ENCODE results near the gene RAPGEF5. TPM values are rescaled to one million over a fixed set of nuclear protein-coding genes. Genes with fewer than 3 reads are reported as not detected.

Gene RAPGEF5
- total and polyA plus RNA-seq, 2 experiments from 2014 or later: 0.21 TPM; not detected in 1

DNA sequence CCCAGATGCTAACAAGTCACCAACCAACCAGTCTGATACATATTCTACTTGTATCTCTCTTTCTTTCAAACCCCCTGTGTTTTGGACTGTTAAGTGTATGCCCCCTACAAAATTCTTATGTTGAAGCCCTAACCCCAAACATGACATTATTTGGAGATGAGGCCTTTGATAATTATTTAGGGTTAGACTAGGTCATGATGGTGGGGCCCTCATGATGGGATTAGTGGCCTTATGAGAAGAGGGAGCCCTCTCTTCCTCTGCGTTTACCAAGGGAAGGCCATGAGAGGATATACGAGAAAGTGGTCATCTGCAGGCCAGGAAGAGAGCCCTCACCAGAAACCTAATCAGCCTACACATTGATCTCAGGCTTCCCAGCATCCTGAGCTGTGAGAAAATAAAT is 2.5 kb downstream of the RAPGEF5 start:
- Histone ChIP-seq H3K4me3 (no peak overlapping the region), H3K27ac (no peak overlapping the region), H3K9me3 (ENCODE audit: low read depth) (no peaks in the 10 kb centered on the region), H3K27me3 (peaks cover 49% of the 10 kb centered on the region), H3K4me1 (ENCODE audit: low read depth) (no peaks in the 10 kb centered on the region), H3K36me3 (no peaks in the 10 kb centered on the region)
- no peak for DNase-seq (ENCODE audit: low read depth in 1 of 2, low spot score in 1 of 2)
- TF ChIP-seq, protein P1, sequence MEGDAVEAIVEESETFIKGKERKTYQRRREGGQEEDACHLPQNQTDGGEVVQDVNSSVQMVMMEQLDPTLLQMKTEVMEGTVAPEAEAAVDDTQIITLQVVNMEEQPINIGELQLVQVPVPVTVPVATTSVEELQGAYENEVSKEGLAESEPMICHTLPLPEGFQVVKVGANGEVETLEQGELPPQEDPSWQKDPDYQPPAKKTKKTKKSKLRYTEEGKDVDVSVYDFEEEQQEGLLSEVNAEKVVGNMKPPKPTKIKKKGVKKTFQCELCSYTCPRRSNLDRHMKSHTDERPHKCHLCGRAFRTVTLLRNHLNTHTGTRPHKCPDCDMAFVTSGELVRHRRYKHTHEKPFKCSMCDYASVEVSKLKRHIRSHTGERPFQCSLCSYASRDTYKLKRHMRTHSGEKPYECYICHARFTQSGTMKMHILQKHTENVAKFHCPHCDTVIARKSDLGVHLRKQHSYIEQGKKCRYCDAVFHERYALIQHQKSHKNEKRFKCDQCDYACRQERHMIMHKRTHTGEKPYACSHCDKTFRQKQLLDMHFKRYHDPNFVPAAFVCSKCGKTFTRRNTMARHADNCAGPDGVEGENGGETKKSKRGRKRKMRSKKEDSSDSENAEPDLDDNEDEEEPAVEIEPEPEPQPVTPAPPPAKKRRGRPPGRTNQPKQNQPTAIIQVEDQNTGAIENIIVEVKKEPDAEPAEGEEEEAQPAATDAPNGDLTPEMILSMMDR (IDR thresholded peaks at IDR 0.05; ENCODE audit: low read depth, low read length): no peak

DNA sequence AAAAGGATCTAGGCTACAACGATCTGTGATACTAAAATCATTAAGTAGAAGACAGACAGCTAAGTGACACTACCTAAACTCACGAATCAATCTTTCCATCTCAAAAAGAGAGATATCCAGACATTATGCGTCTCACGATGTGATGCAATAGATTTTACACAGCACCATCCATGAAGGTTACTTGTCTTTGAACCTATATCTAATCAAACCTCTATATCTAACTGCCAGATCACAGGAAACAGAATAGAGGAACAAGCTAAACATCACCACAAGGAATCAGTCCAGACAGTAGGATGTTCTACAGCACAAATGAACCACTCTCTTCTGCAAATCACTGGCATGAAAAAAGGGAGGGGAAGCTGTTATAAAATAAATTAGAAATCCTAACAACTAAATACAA is 4.1 kb downstream of the RAPGEF5 start:
- H3K36me3 ChIP-seq: no peaks in the 10 kb centered on the region
- no peaks in the 10 kb centered on the region for H3K4me1 ChIP-seq (ENCODE audit: low read depth)

DNA sequence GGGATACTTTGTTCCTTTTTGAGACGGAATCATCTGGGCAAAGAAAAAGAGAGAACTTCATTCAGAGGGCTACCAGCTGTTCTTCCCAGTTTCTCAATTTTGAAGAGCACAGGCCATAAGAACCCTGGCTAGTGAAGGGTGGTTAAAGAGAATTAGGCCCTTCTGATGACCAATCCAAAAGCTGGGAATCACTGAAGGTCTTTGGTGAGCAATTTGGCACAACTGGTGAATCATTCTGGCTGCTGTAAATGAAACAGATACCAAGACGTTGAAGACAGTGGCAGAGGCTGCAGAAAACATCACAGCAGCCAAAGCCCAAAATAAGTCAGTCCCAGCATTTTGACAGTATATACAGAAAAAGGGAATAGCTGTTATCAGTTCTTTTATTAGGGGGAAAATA is 5.1 kb downstream of the RAPGEF5 start:
- Histone ChIP-seq H3K4me3 (no peak overlapping the region), H3K36me3 (no peaks in the 10 kb centered on the region), H3K27me3 (peaks cover 23% of the 10 kb centered on the region), H3K4me1 (ENCODE audit: low read depth) (no peaks in the 10 kb centered on the region), H3K9me3 (ENCODE audit: low read depth) (no peaks in the 10 kb centered on the region), H3K27ac (no peak overlapping the region)
- DNase-seq (ENCODE audit: low read depth in 1 of 2, low spot score in 1 of 2): no peak
- TF ChIP-seq, protein P1 (IDR thresholded peaks at IDR 0.05; ENCODE audit: low read depth, low read length): no peak

More for the DNA sequence above, 4.1 kb downstream of the RAPGEF5 start:
- no peak overlapping the region for H3K27ac ChIP-seq
- no peaks in the 10 kb centered on the region for H3K9me3 ChIP-seq (ENCODE audit: low read depth)
- peaks cover 33% of the 10 kb centered on the region for H3K27me3 ChIP-seq
- no peak for DNase-seq (ENCODE audit: low read depth in 1 of 2, low spot score in 1 of 2)
- H3K4me3 ChIP-seq: no peak overlapping the region
- TF ChIP-seq, protein P1 (IDR thresholded peaks at IDR 0.05; ENCODE audit: low read depth, low read length): no peak

DNA sequence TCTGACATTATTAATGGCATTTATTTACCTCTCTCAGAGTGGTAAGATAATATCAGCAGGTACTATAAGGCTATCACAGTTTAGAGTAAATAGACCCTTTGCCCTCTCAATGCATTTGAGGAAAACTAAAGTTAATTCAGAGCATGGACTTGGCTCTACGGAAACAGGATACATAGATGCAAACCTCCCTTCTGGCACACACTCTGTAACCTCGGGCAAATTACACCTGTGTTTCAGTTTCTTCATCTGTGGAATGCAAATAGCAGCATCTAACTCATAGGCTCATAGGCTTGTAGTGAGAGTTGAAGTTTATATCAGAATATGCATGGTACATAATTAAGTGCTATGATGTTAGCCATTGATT is 5.6 kb downstream of the RAPGEF5 start:
- TF ChIP-seq, protein P1 (IDR thresholded peaks at IDR 0.05; ENCODE audit: low read depth, low read length): no peak
- peaks cover 18% of the 10 kb centered on the region for H3K27me3 ChIP-seq
- no peaks in the 10 kb centered on the region for H3K9me3 ChIP-seq (ENCODE audit: low read depth)
- no peak overlapping the region for H3K27ac ChIP-seq
- H3K4me3 ChIP-seq: no peak overlapping the region
- no peak for DNase-seq (ENCODE audit: low read depth in 1 of 2, low spot score in 1 of 2)
- H3K36me3 ChIP-seq: no peaks in the 10 kb centered on the region
- H3K4me1 ChIP-seq (ENCODE audit: low read depth): no peaks in the 10 kb centered on the region

DNA sequence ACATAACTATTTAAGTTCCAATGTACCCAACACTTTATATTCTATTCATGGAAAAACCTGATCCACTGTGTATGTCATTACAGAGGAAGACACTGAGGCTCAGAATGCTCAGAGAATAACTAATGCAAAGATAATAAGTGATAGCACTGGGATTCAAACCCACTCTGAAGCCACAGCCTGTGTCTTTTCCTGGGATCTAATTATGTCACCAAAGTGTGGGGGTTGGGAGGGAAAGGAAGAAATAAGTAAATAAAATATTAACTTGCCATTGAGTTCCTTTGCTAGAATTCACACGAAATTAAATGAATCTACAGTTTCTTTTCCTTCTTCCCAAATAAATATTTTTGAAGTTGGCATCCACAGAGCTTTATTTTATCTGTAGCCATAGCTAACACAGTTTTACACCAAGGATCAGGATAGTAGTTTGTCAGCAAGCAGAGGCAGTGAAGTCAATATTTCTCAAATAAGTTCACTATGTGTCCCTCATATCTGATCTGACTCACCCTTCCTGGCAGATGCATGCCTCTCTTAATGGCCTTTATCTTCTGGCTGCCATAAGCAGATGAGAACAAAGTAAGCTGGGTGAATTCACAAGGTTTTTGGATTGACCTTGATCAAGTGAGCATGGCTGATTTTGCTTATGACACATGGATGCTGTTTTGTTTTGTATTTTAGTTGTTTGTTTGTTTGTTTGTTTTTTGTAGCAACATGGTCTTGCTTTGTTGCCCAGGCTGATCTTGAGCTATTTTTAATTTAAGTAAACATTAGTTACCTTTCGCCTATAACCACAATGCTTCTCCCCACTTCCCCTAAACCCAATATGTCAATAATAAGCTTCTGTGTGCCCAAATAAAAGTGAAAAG is 6.3 kb downstream of the RAPGEF5 start:
- H3K4me3 ChIP-seq: no peak overlapping the region
- peak in 1 of 2 donors; percentile 45 for DNase-seq (ENCODE audit: low read depth in 1 of 2, low spot score in 1 of 2)

More for the DNA sequence above, 6.3 kb downstream of the RAPGEF5 start:
- H3K27ac ChIP-seq: no peak overlapping the region
- TF ChIP-seq, protein P1 (IDR thresholded peaks at IDR 0.05; ENCODE audit: low read depth, low read length): no peak
- no peaks in the 10 kb centered on the region for H3K9me3 ChIP-seq (ENCODE audit: low read depth)
- H3K36me3 ChIP-seq: no peaks in the 10 kb centered on the region
- H3K27me3 ChIP-seq: peaks cover 12% of the 10 kb centered on the region
- H3K4me1 ChIP-seq (ENCODE audit: low read depth): no peaks in the 10 kb centered on the region

Measured in cardiac muscle cell (in vitro differentiated cells and primary cell).